Cardiac muscle cell (in vitro differentiated cells and primary cell): ENCODE results near the gene JAKMIP2. TPM values are rescaled to one million over a fixed set of nuclear protein-coding genes. Genes with fewer than 3 reads are reported as not detected.

Experiments
- DNase-seq, 2 donors: peaks; one replicate each; pipeline versions ENCODE4 v3.0.0 to v3.0.0-alpha.2; 2010 to 2017; ENCODE audit warnings: low read depth in 1 of 2, low spot score in 1 of 2
- H3K27ac ChIP-seq: fragments of 200-600 bp; sonication (generic); 2 replicates; pipeline ENCODE4 v1.5.1; 2016
- H3K27me3 ChIP-seq: fragments of 200-600 bp; sonication (generic); 2 replicates; pipeline ENCODE4 v1.6.0; 2016; ENCODE audit warnings: control low read depth
- H3K36me3 ChIP-seq: fragments of 200-600 bp; sonication (generic); 2 replicates; pipeline ENCODE4 v1.5.1; 2016; ENCODE audit warnings: control low read depth
- H3K4me1 ChIP-seq: fragments of 200-600 bp; sonication (generic); 2 replicates; pipeline ENCODE4 v1.8.1; 2017; ENCODE audit warnings: low read depth, mild to moderate bottlenecking, mixed run types
- H3K4me3 ChIP-seq: fragments of 200-600 bp; sonication (generic); 2 replicates; pipeline ENCODE4 v1.5.1; 2016; ENCODE audit warnings: mild to moderate bottlenecking
- H3K9me3 ChIP-seq: fragments of 200-600 bp; sonication (generic); 2 replicates; pipeline ENCODE4 v1.5.1; 2017; ENCODE audit warnings: low read depth, mild to moderate bottlenecking, control low read depth
- CTCF ChIP-seq: IDR thresholded peaks from 2 replicates; pipeline ENCODE4 v1.5.1; 2012; ENCODE audit warnings: low read depth, mild to moderate bottlenecking, low read length
- polyA plus RNA-seq: library from polyadenylated mRNA; unstranded; fragments of >200 nt; fragmentation: Nextera tagmentation; extraction: Ambion mirVana; gene quantifications from 2 replicates; pipeline ENCODE4 v1.2.1, GENCODE V29; 2016
- total RNA-seq: library from RNA; depleted of rRNA; stranded (reverse); fragments of >200 nt; gene quantifications from 2 replicates; pipeline ENCODE4 v1.2.3, GENCODE V29; 2016

JAKMIP2 gene
- total and polyA plus RNA-seq, 2 experiments from 2014 or later: 14.5 to 15.9 TPM

DNA sequence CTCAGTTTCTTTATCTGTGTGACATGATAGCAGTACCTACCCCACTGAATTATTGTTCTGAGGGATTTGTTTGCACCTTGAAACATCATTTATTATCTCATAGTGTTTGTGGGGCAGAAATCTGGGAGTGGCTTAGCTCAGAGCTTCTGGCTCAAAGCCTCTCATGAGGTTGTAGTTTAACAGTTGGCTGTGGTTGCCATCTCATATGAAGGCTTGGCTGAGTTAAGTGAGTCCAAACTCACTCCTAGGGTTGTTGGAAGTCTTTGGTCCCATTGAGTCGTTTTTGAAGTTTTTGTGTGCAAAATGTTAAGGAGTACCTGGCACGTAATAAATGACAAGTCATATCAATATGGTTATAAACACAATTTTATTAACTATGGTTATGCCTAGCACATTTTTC lies 3.6 kb upstream of the JAKMIP2 start:
- no peak overlapping the region for H3K27ac ChIP-seq
- H3K36me3 ChIP-seq: no peaks in the 10 kb centered on the region
- no peaks in the 10 kb centered on the region for H3K9me3 ChIP-seq
- no peak overlapping the region for H3K4me3 ChIP-seq
- TF ChIP-seq CTCF: no peak
- H3K4me1 ChIP-seq: no peaks in the 10 kb centered on the region
- H3K27me3 ChIP-seq: no peaks in the 10 kb centered on the region
- no peak for DNase-seq

GRCh38 chr5:147784146-147784987 lies 1.8 kb upstream of the JAKMIP2 start:
- no peaks in the 10 kb centered on the region for H3K36me3 ChIP-seq
- H3K27me3 ChIP-seq: no peaks in the 10 kb centered on the region
- DNase-seq: no peak
- no peaks in the 10 kb centered on the region for H3K9me3 ChIP-seq
- no peak overlapping the region for H3K4me3 ChIP-seq
- no peak overlapping the region for H3K27ac ChIP-seq
- no peaks in the 10 kb centered on the region for H3K4me1 ChIP-seq
- TF ChIP-seq CTCF: no peak

DNA sequence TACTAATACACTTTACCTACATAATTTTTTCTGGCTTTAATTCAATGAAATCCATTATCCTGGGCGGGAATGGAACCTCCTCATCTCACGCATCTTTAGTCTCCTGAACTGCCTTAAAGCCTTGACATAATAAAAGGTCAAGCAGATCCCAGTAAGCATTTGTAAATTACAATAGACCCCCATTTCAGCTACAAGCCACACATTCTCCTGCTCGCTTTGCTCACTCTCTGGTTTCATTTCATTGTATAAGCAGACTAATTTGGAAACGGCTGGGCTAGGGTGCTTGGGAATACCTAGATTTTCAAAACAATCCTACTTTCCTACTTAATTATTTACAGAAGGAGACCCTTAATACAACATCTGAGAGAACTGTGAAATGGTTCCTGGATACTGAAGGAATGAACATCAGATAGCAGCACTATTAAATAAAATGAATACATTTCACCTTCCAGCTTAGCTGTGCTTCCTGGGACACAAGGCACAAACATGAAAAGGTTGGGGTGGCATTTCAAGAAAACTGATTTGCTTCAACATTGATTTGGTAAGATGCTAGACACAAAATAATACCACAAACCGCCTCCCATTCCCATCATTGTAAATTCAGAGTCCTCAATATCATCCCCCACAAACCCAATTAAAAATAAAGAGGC lies 1.5 kb downstream of the JAKMIP2 start:
- no peaks in the 10 kb centered on the region for H3K27me3 ChIP-seq
- H3K4me3 ChIP-seq: peak overlapping the region; percentile 62
- H3K27ac ChIP-seq: peak overlapping the region; percentile 31
- no peak for DNase-seq
- H3K9me3 ChIP-seq: no peaks in the 10 kb centered on the region
- no peak for TF ChIP-seq CTCF
- H3K36me3 ChIP-seq: no peaks in the 10 kb centered on the region
- no peaks in the 10 kb centered on the region for H3K4me1 ChIP-seq

GRCh38 chr5:147779694-147780093 lies 2.8 kb downstream of the JAKMIP2 start:
- Histone ChIP-seq H3K36me3 (no peaks in the 10 kb centered on the region), H3K27me3 (no peaks in the 10 kb centered on the region), H3K27ac (no peak overlapping the region), H3K4me3 (no peak overlapping the region), H3K9me3 (no peaks in the 10 kb centered on the region), H3K4me1 (peaks cover 4% of the 10 kb centered on the region)
- DNase-seq: no peak
- TF ChIP-seq CTCF: no peak

GRCh38 chr5:147776989-147777388 lies 5.5 kb downstream of the JAKMIP2 start:
- TF ChIP-seq CTCF: no peak

More at GRCh38 chr5:147776989-147777388, 5.5 kb downstream of the JAKMIP2 start:
- Histone ChIP-seq H3K36me3 (no peaks in the 10 kb centered on the region), H3K27me3 (no peaks in the 10 kb centered on the region), H3K9me3 (no peaks in the 10 kb centered on the region), H3K4me1 (peaks cover 10% of the 10 kb centered on the region), H3K27ac (no peak overlapping the region), H3K4me3 (no peak overlapping the region)
- no peak for DNase-seq
